Ovary (tissue), 9 donors: ENCODE data around the gene NOC3L. TPM values are rescaled to one million over a fixed set of nuclear protein-coding genes. Genes with fewer than 3 reads are reported as not detected.

Source experiments
- DNase-seq, 5 donors: peaks; one replicate each; pipeline ENCODE4 v3.0.0-alpha.2; 2019 to 2020
- H3K27ac ChIP-seq, 2 donors: fragments of 200-600 bp; one replicate each; pipeline versions ENCODE4 v1.5.1 to v1.8.0; 2019 to 2022
- H3K27me3 ChIP-seq: fragments of 200-600 bp; one replicate; pipeline ENCODE4 v1.8.0; 2022
- H3K36me3 ChIP-seq: fragments of 200-600 bp; sonication (generic); one replicate; pipeline ENCODE4 v1.5.1; 2019
- H3K4me1 ChIP-seq: one replicate; pipeline ENCODE4 v1.8.1; 2013; ENCODE audit warnings: mild to moderate bottlenecking, moderate library complexity; ENCODE audit not compliant: insufficient read depth
- H3K4me3 ChIP-seq: fragments of 200-600 bp; sonication (generic); one replicate; pipeline ENCODE4 v1.5.1; 2017
- H3K9me3 ChIP-seq, 2 donors: fragments of 200-600 bp in 1 of 2; sonication (generic) in 1 of 2; one replicate each; pipeline versions ENCODE4 v1.5.1 to v1.8.1; 2013 to 2019; ENCODE audit warnings: mild to moderate bottlenecking in 1 of 2, moderate library complexity in 1 of 2
- CTCF ChIP-seq, 3 donors: fragments of 450-650 bp in 2 of 3; fragments of 200-600 bp in 1 of 3; IDR thresholded peaks; one replicate each; pipeline versions ENCODE4 v1.5.1 to v1.8.0; 2016 to 2022; ENCODE audit warnings: antibody characterized with exemption in 3 of 3, mild to moderate bottlenecking in 1 of 3
- EP300 ChIP-seq: sonication (generic); formaldehyde crosslinking; IDR thresholded peaks from one replicate; pipeline ENCODE4 v1.6.1; 2017; ENCODE audit warnings: antibody characterized with exemption
- POLR2A ChIP-seq: fragments of 450-650 bp; IDR thresholded peaks from one replicate; pipeline ENCODE4 v1.6.1; 2017; ENCODE audit warnings: antibody characterized with exemption, mild to moderate bottlenecking, moderate library complexity
- WGBS, 3 donors: extraction: QIAGEN DNeasy Blood & Tissue Kit in 1 of 3; methylation state at CpG; one replicate each; pipeline versions ENCODE4 v1.1.5 to v1.1.7; 2013 to 2017; 5-methylcytosine and 5-hydroxymethylcytosine counted together
- intact Hi-C, 4 donors: fragments of 100-400 bp; cut with DNase I; formaldehyde crosslinking; loops; one replicate each; pipeline versions ENCODE4 v1.11.0 to v1.15.1; 2022 to 2023
- polyA plus RNA-seq, 2 donors: library from polyadenylated mRNA; stranded (reverse); fragments of 200-250 nt in 1 of 2; fragments of 350-450 nt in 1 of 2; fragmentation: Illumina TruSeq in 1 of 2; extraction: RNeasy Lipid Tissue Mini Kit (QIAGEN cat#74804) in 1 of 2; gene quantifications; one replicate each; pipeline ENCODE4 v1.2.3, GENCODE V29; 2013 to 2014
- total RNA-seq, 7 donors: library from RNA; depleted of rRNA in 2 of 7; stranded (reverse); fragments of >200 nt in 2 of 7; fragmentation: NEBNext Ultra II Directional in 3 of 7; extraction: Animal tissue kit (Norgen Biotek cat#: 25700) in 3 of 7; gene quantifications; one replicate each; pipeline versions ENCODE4 v1.1.0 to v1.2.4, GENCODE V29; 2016 to 2023
- donor health status: DM: no; HTN: no; CAD: no; lungs with moderate emphysema.
- donor health status: DM: no; HTN: no; CAD: no.
- donor health status: Bipolar disorder and iron deficiency.
- donor health status: DM: yes; HTN: yes; CAD: no.
- donor health status: DM: no; HTN: no; CAD: no.
- donor health status: DM: yes; HTN: yes; CAD: no.

The NOC3L gene
- total and polyA plus RNA-seq, 9 donors: 4.3 to 29.2 (median 17.1) TPM

DNA sequence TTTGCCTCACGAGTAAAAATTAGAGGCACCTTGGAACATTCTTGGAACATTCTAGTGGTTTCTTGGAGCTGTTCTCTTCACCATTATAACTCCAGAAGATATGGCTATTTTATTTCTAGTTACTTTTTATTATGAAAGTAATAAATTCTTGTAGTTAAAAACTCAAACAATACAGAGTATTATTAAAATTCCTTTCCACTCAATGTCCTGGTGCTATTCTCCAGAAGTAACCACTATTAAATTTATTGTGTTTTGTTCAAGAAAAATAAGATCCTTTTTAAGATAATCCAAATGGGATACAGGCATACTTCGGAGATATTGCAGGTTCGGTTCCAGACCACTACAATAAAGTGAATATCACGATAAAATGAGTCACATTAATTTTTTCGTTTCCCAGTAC is 68.6 kb downstream of the NOC3L start:
- Histone ChIP-seq H3K4me1 (peaks cover 4% of the 10 kb centered on the region), H3K4me3 (no peak overlapping the region), H3K36me3 (no peaks in the 10 kb centered on the region), H3K9me3 (no peaks in the 10 kb centered on the region), H3K27me3 (no peaks in the 10 kb centered on the region), H3K27ac (no peak overlapping the region)
- no peak for DNase-seq
- intact Hi-C loops: no loop called here
- TF ChIP-seq POLR2A (no peak), EP300 (no peak), CTCF (IDR thresholded peaks at IDR 0.05) (no peak)
- WGBS, 3 donors: 65 to 78% (median 71%) methylated on average over 5 of the region's 5 CpGs

GRCh38 chr10:94293354-94293753 is 69.4 kb downstream of the NOC3L start:
- WGBS, 3 donors: 0 to 3% (median 0%) methylated on average over 1 of the region's 1 CpG
- intact Hi-C loops: no loop called here
- H3K4me3 ChIP-seq: no peak overlapping the region
- no peak for DNase-seq
- no peaks in the 10 kb centered on the region for H3K36me3 ChIP-seq
- H3K9me3 ChIP-seq: no peaks in the 10 kb centered on the region
- TF ChIP-seq POLR2A (no peak), CTCF (IDR thresholded peaks at IDR 0.05) (no peak), EP300 (no peak)
- no peaks in the 10 kb centered on the region for H3K27me3 ChIP-seq
- H3K27ac ChIP-seq: no peak overlapping the region
- peaks cover 4% of the 10 kb centered on the region for H3K4me1 ChIP-seq

DNA sequence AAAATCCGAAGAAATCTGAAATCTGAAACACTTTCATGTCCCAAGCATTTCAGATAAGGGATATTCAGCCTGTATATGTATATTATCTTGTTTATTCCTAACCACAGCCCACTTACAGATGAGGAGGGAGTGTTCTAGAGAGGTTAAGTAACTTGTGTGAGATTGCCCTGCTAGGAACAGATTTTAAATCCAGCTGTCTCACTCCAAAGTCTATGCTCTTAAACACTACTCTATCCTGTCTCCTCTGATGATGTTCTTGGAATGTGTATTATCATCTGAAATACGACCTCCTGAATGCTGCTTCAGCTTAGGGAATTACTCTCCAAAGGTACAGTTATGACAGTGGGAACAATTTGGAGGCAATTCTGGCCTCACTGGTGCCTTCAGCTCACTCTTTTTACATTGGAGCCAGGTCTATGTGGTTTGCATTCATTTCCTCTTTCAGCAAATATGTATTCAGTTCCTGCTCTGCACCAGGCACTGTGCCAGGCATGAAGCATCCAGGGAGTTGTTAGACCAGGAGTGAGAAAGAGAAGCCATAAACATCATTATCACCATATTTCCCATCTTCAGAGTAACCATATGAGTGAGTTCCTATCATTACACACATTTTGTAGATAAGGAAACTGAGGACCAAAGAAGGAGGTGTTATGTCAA is 70.2 kb downstream of the NOC3L start:
- peaks cover 4% of the 10 kb centered on the region for H3K4me1 ChIP-seq
- no peak for TF ChIP-seq POLR2A
- TF ChIP-seq CTCF (IDR thresholded peaks at IDR 0.05): no peak
- TF ChIP-seq EP300: no peak
- peak; percentile 20 to 52 (median 48) for DNase-seq
- no peaks in the 10 kb centered on the region for H3K27me3 ChIP-seq
- H3K4me3 ChIP-seq: no peak overlapping the region
- 10 to 17% (median 15%) methylated on average over 2 of the region's 2 CpGs for WGBS, 3 donors
- no peaks in the 10 kb centered on the region for H3K36me3 ChIP-seq
- no peak overlapping the region for H3K27ac ChIP-seq
- intact Hi-C loops: no loop called here
- no peaks in the 10 kb centered on the region for H3K9me3 ChIP-seq

GRCh38 chr10:94288361-94289101 is 74.2 kb downstream of the NOC3L start:
- Histone ChIP-seq H3K4me1 (peaks cover 4% of the 10 kb centered on the region), H3K9me3 (no peaks in the 10 kb centered on the region), H3K27ac (no peak overlapping the region), H3K4me3 (no peak overlapping the region), H3K36me3 (no peaks in the 10 kb centered on the region), H3K27me3 (no peaks in the 10 kb centered on the region)
- DNase-seq: no peak
- no peak for TF ChIP-seq CTCF (IDR thresholded peaks at IDR 0.05)
- no peak for TF ChIP-seq POLR2A
- TF ChIP-seq EP300: no peak
- intact Hi-C loops: no loop called here
- 97 to 100% (median 100%) methylated on average over 2 of the region's 2 CpGs for WGBS, 3 donors
